ENCODE data around the gene TMEM163.
"Not testable (repeated sequence)": the region's sequence is repeated elsewhere in the genome, so short reads cannot be mapped to it uniquely, and the experiment has no call there.

The TMEM163 gene

GRCh38 chr2:134570676-134571075 lies 148.1 kb downstream of the TMEM163 start:
- no peak for DNase-seq

GRCh38 chr2:134568413-134568812 lies 150.4 kb downstream of the TMEM163 start:
- DNase-seq: no peak

DNA sequence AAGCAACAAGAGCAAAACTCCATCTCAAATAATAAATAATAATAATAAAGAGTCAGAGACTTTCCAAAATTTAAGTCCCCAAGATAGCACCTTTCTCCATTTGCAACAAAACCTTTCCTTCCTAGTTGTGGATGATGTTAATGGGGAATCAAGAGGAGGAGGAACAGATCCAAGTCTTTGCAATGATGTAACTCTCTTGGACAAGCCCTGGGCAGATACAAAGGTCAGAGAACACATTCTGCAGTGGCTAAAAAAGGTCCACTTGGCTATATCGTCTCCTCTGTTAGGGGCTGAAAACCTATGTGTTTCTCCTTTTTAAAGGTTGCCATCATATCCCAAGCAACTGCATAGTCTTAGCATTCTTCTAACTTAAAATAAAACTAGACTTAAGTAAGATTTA lies 151.1 kb downstream of the TMEM163 start:
- DNase-seq: no peak

DNA sequence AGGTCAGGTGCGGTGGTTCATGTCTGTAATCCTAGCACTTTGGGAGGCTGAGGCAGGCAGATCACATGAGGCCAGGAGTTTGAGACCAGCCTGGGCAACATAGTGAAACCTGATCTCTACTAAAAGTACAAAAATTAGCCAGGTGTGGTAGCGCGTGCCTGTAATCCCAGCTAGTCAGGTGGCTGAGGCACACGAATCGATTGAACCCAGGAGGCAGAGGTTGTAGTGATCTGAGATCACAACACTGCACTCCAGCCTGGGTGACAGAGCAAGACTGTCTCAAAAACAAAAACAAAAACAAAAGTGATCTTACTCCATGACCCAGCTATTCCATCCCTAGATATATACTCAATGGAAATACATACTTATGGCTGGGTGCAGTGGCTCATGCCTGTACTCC lies 153.8 kb downstream of the TMEM163 start:
- DNase-seq: not testable (repeated sequence)

- DNase-seq: no peak
Measured at GRCh38 chr2:134564549-134564948, 154.3 kb downstream of the TMEM163 start.

DNA sequence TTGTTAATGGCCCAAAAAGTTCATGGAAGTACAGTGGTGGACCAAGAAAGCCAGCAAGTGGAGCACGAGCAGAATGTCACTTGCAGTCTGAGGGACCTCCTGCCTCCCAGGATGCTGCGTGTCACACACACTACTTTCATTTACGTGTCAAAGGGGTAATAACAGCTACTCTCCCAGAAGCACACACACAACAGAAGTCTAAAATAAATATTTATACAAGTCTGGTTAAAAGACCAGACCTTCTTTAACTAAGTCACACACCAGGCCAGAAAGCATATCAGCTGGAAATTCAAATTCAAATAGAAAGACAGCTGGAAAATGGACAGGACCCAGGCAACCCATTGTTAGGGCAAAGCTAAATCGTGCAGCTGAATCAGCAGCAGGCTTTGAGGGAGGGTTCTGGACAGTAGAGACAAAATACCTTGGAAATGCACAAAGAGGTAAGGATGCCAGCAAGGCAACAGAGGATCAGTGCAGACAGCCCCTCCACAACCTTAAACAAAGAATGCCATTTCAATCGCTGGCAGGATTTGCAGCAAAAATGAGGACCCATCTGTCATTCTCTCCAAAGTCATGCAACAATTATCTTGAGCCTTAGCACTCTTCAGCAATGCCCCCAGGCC lies 160.5 kb downstream of the TMEM163 start:
- no peak for DNase-seq

DNA sequence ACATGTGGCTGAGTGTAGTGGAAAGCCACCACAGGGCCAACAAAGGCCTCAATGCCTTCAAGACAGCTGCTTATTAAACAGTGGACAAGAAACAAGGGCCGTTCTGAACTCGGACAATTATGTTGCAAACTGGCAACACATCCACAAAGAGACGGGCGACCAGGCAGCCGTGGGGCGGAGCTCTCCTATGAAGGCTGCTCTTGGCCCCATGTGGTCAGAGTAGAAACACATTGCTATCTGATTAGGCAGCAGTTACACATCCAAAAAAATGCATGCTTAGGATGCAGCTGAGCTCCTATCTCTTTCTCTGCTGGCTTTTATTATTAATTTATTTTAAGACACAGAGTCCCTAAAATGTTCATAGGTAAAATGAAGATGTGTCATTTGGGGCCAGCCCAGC lies 163.4 kb downstream of the TMEM163 start:
- DNase-seq: no peak

DNA sequence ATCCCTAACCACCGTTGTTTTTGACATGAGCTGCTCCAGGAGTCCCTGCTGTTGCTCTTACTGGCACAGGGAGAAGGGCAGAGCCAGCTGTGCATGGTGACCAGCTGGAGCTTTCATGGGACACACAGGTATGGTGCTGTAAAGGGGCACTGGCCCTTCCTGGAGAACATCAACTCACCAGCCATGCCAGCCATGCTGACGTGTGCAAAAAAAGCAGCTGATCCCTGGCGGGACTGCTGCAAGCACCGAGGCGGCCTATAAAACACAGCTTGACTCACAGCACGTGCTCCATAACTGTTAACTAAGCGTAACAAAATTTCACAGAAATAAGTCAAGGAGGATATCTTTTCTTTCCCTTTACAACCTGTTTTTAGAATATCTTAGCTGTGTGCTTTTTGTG lies 165.1 kb downstream of the TMEM163 start:
- DNase-seq: no peak

DNA sequence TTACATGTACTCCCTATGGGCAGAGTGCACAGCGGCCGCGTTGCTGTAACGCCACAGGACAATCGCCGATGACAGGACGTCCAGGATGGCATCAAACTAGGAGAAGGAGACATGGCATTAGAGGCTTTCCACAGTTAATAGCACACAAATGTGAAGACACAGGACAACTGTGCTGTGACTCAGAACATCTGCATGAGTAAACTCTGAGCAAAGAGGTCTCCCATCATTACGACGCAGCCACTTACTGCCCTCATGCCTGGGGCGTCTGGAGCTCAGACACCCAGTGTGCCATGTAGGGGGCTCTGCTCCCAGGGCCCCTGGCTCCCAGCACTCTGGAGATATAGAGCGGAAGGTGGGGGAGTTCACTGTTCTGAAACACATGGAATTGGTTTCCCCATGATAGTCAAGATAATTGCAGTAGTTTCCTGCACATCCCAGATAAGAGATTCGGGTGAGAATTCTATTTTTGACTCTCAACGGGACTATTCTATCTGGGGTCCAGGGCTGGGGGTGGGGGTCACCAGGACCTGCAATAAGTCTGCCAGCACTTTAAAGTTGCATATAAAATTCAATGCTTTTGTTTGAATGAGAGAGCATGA lies 168.1 kb downstream of the TMEM163 start:
- DNase-seq: no peak

- DNase-seq: no peak
Measured at GRCh38 chr2:134549104-134549503, 169.7 kb downstream of the TMEM163 start.

- no peak for DNase-seq
Measured at GRCh38 chr2:134540990-134541389, 177.8 kb downstream of the TMEM163 start.

DNA sequence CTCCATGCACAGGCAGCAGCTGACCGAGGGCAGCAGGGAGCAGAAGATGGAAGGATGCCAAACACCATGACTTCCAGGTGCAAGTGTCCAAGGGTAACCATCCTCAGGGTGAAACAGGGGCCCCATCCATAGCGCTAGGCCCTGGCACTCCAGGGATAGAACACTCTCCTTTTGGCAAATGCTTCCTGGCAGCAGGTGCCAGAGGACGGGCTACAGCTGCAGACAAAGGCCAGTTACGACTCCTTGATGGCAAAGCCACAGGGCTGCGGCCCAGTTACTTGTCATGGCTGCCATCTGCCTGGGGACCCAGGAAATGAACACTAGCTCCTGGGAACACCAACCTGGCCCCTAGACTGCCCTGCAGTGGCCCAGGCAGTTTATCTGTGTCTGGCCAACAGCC lies 178.8 kb downstream of the TMEM163 start:
- no peak for DNase-seq

- no peak for DNase-seq
Measured at GRCh38 chr2:134537702-134538101, 181.1 kb downstream of the TMEM163 start.

DNA sequence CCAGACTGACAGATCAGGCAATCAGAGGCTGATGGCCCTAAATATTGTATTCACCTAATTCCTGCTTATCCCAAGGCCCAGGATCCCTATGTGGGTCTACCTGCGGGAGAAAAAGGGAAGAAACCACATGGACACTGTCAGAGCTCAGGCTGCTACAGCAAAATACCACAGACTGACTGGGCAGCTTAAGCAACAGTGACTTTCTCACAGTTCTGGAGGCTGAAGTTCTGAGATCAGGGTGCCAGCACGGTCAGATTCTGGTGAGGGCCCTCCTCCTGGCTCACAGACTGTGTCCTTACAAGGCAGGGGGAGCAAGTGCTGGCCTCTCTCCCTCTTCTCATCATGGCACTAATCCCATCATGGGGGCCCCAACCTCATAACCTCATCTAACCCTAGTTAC lies 181.7 kb downstream of the TMEM163 start:
- DNase-seq: no peak

- no peak for DNase-seq
Measured at GRCh38 chr2:134536296-134536695, 182.5 kb downstream of the TMEM163 start.

DNA sequence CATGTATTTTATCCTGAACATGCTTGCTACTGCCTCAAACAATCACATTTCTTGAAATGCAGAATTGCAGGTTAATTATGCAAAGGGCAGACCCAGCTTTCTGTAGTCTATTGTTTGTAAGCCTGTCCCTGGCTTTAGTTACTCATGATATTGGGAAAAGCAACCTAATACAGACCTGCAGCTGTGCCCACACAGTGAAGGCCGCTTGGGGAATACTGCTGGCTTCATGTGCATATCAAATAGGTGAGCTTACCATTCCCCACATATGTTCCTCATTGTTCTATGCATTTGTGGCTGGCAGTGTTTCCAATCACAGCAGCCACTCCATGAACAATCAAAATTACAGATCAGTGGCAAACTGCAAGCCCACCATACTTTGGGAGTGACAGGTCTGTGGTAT lies 186.3 kb downstream of the TMEM163 start:
- DNase-seq: no peak

DNA sequence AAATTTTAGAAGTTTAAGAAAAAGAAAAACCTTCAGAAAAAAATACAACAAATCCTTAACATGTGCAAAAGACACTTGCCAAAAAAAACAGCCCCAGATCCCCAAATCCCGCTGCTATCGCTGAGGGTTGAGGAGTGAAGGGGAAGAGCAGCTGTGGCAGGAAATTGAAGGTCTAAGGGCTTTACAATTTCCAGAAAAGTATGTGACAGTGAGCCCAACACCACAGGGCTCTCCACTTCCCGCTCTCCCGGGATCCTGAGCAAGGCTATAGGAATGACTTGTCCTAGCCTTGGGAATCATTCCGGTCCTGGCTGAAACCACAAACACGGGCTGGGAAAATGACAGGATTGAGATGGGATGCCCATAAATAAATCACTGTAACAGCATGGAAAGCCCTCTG lies 191.4 kb downstream of the TMEM163 start:
- no peak for DNase-seq

- no peak for DNase-seq
Measured at GRCh38 chr2:134522496-134523455, 196.0 kb downstream of the TMEM163 start.

- DNase-seq: no peak
Measured at GRCh38 chr2:134518101-134518500, 200.7 kb downstream of the TMEM163 start.

- DNase-seq: no peak
Measured at GRCh38 chr2:134515137-134515536, 203.7 kb downstream of the TMEM163 start.

- no peak for DNase-seq
Measured at GRCh38 chr2:134513465-134513804, 205.4 kb downstream of the TMEM163 start.

DNA sequence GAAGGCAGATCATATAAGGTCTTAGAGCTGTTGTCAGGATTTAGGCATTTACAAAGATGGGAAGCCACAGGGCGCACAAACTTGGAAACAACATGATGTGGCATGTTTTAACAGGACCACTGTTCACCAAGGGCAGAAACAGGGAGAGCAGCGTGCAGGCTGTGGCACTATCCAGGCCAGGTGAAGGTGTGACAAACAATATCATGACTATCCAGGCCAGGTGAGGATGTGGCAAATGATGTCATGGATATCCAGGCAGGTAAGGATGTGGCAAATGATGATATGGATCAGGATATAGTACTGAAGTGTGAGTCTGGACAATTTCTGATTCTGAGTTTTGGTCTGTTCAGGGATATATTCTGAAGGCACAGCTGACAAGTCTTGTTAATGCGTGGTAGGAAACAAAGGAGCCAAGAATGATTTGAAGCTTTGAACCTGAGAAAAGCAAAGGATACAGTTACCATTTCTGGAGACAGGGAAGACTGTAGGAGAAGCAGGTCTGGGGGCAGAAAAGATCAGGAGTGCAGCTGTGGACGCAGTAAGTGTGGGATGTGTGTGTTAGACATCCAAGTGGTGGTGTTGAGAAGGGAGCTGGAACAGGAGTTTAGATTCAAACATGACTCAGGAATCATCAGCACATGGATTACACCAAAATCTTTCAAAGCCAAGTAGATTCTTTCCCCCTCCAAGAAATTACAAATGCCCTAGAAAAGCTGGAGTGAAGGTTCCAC lies 205.9 kb downstream of the TMEM163 start:
- DNase-seq: no peak

DNA sequence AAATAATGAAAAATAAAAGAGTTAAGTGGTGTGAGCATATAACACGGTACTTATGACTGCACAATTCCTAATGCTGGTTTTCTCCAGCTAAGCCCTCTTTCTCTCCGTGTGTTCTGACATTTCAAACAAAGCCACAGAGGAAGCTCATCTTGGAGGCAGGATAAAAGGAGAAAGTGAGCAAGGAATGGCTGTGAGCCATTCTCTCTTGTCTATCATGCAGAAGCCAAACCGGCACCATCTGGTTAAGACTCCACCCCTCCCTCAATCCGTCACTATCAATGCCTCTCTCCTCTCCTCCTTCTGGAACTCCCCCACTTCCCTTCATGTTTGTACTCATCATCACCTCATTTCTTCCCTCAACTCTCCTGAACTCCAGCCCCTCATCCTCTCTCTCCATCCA lies 210.4 kb downstream of the TMEM163 start:
- DNase-seq: no peak

Measured in activated CD4-positive, alpha-beta T cell treated with anti-CD3 and anti-CD28 coated beads for 1 hour (primary cell).